HG02840 (cell line): ENCODE measurements around the gene NR6A1.

Experiments
- ATAC-seq: cut with Tn5 transposase; IDR thresholded peaks from one replicate; pipeline ENCODE4 v1.9.1; 2021; ENCODE audit warnings: mild to moderate bottlenecking, moderate library complexity, moderate number of reproducible peaks; ENCODE audit not compliant: unreplicated experiment, low FRiP score

NR6A1 gene

GRCh38 chr9:124511891-124512805 lies 259.0 kb downstream of the NR6A1 start:
- no peak for ATAC-seq

GRCh38 chr9:124511426-124511840 lies 259.7 kb downstream of the NR6A1 start:
- ATAC-seq: no peak

GRCh38 chr9:124510650-124511425 lies 260.3 kb downstream of the NR6A1 start:
- ATAC-seq: no peak

- no peak for ATAC-seq
Measured at GRCh38 chr9:124507880-124508423, 263.2 kb downstream of the NR6A1 start.

GRCh38 chr9:124506931-124507879 lies 263.9 kb downstream of the NR6A1 start, which contains the start of gene NR5A1:
TSS of gene NR5A1 (minus strand) at chr9:124507399. CDS start at chr9:124503395, 4,004 bp downstream.
- ATAC-seq: no peak

GRCh38 chr9:124506433-124506832 lies 264.7 kb downstream of the NR6A1 start:
- ATAC-seq: no peak

GRCh38 chr9:124505901-124506346 lies 265.2 kb downstream of the NR6A1 start:
- no peak for ATAC-seq

- ATAC-seq: no peak
Measured at GRCh38 chr9:124505006-124505900, 265.9 kb downstream of the NR6A1 start.

- ATAC-seq: no peak
Measured at GRCh38 chr9:124504530-124505005, 266.5 kb downstream of the NR6A1 start.

GRCh38 chr9:124503713-124504529 lies 267.2 kb downstream of the NR6A1 start:
- no peak for ATAC-seq

GRCh38 chr9:124502711-124503702 lies 268.1 kb downstream of the NR6A1 start:
- ATAC-seq: no peak

GRCh38 chr9:124501771-124502320 lies 269.3 kb downstream of the NR6A1 start:
- ATAC-seq: no peak

GRCh38 chr9:124500796-124501611 lies 270.1 kb downstream of the NR6A1 start:
- no peak for ATAC-seq

GRCh38 chr9:124500028-124500795 lies 270.9 kb downstream of the NR6A1 start:
- ATAC-seq: no peak

GRCh38 chr9:124499216-124499615 lies 271.9 kb downstream of the NR6A1 start:
- no peak for ATAC-seq
